Activated CD4-positive, alpha-beta T cell treated with anti-CD3 and anti-CD28 coated beads, Interleukin-2, Interleukin-4, amounts not matched to agents 100 ng/mL and 50 ng/mL, durations not matched to agents 16 hours and 8 hours (primary cell): Measurements from ENCODE around the gene HBP1.
"Not testable (repeated sequence)": the region's sequence is repeated elsewhere in the genome, so short reads cannot be mapped to it uniquely, and the experiment has no call there.

Experiments
- DNase-seq: peaks from one replicate; pipeline ENCODE4 v3.0.0-alpha.2; 2020; ENCODE audit warnings: low spot score

The HBP1 gene

DNA sequence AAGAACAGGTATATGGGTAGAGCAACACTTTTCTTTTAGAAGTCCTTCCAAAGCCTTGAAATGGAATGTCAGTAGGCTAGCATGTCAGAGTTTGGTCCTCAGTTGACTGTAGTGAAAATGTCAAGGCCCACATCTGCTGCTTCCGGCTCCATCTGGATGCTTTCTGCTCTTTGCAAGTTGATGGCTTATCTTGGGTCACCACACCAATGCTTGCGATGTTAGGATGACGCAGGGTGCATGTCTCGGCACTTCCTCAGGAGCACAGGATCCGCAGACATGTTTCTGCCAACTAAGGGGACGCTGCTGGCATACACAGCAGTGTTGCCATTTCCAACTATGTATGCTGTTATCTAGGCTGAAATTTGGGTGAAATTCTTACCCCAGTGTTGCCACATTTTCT is 14.0 kb upstream of the HBP1 start:
- no peak for DNase-seq

DNA sequence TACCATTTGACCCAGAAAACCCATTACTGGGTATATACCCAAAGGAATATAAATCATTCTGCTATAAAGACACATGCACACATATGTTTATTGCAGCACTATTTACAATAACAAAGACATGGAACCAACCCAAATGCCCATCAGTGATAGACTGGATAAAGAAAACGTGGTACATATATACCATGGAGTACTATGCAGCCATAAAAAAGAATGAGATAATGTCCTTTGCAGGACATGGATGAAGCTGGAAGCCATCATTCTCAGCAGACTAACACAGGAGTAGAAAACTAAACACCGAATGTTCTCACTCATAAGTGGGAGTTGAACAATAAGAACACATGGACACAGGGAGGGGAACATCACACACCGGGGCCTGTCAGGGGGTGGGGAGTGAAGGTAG is 13.1 kb upstream of the HBP1 start:
- not testable (repeated sequence) for DNase-seq

DNA sequence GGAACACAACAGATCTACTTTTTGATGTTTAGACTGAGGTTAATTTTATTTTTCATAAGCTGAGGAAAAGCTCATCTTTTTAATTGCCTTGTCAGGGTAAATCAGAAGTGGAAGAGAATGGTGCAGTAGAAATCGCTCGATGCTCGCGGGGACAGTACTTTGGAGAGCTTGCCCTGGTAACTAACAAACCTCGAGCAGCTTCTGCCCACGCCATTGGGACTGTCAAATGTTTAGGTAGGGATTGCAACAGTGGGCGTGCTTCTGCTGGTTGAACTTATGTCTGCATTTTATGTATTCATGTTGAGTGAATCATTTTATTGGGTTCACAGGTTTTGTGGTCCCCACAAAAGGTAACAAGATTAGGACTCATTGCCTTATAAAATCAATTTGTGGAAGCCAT is 11.7 kb upstream of the HBP1 start:
- DNase-seq, result no peak

DNA sequence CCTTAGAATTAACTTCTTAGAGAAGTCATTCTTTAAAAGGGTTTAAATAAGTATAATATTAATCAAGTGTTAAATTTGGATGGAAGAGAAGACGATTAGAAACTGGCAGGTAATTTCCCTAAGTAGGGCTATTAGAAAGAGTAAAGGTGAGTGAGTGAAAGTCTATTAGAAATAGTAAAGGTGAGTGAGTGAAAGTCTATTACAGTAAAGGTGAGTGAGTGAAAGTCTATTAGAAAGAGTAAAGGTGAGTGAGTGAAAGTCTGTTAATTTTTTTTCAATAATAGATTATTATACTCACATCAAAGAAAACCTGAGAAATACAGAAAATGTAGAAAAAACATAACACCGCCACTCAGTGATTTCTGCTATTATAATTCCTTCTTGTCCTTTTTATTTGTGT is 10.8 kb upstream of the HBP1 start:
- no peak for DNase-seq

DNA sequence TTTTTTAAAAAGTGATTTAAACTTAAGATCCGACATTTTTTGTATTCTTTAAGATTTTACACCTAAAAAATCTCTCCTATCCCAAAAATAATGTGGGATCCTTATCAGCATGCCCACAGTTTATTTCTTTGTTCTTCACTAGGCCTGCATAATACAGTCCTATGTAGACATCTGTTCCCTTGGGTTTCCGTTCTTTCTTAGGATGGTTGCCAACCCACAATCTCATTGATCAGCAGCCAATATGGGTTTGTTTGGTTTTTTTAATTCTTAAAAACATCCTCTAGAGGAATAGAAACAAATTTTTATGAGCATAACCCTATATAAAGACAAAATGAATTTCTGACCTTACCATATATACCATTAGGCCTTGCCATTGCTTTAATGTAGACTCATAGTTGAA is 8.4 kb upstream of the HBP1 start:
- DNase-seq, result no peak

DNA sequence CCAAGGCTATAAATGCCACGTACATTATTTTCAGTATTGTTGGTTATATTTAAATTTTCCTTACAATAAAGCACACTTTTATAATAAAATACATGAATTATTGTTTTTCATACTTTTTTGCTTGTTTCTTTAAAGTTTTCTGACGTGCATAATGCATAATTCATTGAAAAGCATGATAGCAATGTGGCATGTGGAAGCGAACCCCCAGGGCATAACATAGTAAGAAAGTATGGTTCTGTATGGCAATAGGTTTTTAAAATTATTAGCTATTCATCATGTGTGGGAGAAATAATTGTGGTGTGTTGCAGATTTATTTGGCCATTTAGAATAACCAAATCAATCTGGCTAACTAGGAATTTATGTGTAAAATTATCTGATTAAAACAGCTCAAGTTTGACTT is 7.4 kb upstream of the HBP1 start:
- no peak for DNase-seq

DNA sequence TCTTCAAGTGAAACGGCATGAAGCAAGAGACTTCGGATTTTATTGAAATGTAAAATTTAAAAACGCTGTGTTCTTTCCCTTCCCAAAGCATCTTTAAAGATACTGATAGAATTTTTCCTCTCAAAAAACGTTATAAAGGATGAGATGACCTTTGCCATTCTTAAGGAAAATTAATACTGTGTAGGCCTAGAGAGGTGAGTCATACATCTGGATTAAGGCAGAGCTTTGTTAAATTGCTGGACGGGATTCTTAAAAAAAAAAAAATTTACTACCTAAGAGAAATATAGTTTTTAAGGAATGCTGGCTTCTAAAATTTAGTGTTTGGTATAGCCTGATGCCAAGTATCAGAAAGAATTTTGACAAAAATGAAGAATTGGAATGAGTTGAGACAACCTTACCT is 6.3 kb upstream of the HBP1 start:
- no peak for DNase-seq

DNA sequence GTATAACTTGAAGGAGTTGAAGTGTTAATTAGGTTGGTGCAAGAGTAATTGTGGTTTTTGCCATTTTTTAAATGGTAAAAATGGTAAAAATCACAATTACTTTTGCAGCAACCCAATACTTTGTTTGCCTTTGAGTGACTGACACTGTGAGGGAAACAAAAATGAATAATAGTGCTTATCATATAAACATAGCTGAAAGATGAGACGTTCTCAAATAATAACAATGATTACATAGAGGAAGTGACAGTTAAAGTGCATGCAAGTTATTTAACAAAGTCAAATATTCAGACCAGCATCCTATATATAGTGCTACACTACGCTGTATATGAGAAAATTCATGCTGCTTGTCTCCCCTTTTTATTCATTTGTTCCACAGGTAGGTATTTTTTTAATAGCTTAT is 4.7 kb upstream of the HBP1 start:
- DNase-seq, result no peak

DNA sequence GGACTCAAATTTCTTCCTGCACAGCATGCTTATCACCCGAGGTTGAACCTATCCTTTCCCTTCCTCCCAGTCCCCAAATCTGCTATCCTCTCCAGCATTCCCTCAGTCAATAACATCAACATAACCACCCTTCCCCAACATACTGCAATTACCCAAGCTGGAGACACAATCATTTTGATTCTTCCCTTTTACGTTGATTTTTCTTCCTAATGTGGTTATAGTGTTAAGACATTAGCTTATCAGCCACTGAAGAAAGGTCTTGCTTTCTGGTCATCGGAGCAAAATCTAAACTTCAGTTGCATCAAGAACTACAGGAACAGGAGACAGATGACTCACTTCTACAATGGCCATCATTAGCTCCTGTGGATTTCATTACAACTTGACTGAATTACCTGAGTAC is 3.5 kb upstream of the HBP1 start:
- DNase-seq, result no peak

DNA sequence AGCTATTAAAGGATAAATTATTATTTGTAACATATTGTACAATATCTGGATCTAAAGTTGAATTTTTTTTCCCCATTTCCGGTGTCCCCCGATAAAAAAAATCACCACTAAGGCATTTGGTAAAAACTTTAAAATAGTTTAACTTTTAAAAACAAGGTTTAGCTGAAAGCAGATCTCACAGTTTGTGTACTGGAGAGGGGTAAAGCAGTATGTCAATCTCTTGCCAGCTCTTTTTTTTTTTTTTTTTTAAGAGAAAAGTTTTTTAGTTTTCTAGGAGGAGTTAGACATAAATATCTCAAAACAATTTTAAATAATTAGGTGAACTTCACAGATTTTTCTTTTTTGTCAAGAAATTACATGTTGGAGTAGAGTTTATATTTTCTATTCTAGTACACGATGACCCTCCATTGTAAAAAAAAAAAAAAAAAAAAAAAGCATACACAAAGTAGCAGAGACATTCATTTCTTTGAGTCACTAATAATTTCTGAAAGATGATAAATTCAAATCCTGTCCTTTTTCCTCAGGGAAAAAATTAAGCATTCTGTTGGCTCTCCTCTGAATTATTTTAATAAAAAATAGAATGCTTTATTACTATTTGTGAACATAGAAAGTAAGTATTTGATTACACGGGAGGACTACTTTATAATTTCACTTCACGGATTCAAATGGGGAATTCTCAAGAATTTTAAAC is 1.9 kb upstream of the HBP1 start:
- DNase-seq, result no peak

DNA sequence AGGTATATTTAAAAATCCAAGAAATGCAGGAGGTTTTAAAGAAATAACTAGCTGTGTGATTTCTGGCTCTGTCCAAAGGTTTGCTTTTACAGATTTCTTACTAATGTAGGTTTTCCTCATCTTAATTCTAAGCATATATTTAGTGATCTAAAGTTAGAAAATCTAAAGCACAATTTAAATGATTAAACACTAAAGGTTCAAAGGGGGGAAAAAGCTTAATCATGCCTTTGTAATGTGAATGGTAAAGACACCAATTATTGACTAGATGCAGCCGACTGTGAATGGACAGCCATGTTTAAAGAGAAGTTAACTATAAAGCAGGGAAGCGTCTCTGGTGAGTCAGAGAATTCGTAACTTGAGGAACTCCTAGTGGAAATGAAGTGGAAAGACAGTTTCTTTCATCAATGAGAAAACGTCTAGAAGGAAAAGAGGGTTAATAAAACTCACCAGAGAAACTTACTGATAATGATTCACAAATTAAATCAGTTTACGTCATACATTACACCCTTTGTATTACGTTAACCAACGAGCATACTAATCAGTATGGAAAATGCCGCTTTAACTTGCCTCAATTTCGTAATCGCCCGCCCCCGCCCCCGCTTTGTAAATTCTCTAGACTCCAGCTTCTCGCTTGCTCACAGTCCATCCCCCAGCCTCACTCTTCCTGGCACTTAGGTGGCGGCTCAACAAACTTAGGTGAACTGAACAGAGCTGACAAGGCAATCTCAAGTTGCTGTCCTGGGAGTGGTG is 1.1 kb upstream of the HBP1 start:
- peak; percentile 35 for DNase-seq

DNA sequence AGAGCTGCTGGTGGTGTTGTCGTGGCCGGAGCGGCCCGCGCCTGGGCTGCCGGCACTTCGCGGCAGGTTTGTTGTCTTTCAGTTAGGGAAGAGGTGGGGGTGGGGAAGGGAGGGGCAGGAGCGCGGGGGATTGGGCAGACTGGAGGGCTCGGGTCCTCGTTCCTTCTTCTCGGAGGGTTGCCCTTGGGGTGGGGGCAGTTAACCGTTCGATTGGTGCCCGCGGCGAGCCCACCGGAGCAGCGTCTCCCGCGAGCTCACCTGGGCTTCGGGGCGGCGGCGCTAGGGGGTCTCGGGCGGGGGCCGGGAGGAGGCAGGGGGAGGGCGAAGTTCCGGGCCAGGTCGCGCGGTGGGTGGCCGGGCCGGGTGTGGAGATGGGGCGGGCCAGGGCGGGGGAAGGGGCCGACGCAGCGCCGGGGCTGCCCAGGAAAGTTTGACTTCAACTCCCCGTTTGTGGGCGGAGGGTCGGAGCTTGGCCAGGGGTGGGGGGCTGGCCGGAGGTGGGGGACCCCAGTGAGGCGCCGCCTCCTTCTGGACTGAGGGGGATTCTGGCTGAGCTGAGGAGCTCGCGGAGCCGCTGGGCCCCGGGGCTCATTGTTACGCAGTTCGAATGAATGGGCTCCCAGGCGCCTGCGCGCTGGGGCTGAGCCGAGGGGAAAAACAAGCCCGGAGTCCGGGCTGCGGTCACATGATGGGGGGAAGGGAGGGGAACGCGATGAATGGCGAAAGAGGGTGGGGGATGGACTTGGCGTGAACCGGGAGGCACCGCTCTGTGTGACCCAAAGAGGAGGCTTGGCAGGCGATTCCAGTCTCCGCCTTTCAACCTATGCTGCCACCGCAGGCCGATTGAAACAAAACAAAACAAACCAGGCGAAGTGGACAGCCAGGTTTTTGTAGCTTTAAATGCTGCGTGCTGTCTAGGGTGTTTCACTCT is 582 bp downstream of the HBP1 start:
- peak; percentile 92 for DNase-seq

DNA sequence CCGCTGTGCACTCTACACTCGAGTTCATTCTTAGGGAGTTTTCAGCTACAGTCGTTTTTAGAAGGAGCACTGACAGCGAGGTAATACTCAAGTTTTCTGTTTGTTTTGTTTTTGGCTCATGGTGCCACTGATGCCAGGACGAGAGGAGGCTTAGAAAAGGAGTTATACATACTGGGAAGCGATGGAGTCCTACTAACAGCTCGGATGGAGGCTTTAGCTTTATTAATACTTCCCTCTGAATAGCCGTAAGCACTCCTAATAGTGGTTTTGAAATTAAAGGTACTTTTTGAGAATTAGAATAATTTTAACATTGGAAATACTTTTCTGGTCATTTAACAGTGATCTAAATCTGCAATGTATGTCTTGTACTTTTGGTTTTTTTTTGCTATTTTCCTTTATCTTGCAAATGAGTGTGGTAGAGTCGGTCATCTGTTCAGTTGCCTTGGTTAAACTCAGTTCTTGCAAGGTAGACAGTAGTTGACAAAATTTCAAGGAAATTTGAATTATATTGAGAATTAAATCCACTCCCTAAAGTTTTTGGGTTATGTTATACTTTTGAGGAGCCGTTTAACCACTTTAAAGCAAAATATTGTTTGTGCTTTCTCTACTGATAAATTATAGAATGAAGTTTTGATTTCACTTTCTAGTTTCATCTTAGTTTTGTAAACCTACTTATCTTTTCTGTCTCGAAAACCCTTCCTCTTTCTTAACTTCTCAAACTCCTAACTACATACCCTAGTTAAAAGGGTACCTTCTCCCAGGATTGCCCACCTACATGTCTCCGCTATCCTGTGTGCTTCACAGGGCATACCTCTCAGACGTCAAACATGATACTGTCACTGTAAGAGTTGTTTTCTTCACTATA is 1.5 kb downstream of the HBP1 start:
- no peak for DNase-seq

DNA sequence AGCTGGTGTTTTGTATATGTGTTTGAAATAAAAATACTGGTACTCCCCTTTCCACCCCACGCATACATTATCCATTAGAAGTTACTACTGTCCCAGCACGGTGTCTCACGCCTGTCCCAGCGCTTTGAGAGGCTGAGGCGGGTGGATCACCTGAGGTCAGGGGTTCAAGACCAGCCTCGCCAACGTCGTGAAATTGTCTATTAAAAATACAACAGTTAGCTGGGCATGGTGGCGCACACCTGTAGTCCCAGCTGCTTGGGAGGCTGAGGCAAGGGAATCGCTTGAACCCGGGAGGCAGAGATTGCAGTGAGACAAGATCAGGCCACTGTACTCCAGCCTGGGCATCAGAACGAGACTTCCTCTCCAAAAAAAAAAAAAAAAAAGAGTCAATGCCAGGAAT is 2.7 kb downstream of the HBP1 start:
- DNase-seq, result no peak

DNA sequence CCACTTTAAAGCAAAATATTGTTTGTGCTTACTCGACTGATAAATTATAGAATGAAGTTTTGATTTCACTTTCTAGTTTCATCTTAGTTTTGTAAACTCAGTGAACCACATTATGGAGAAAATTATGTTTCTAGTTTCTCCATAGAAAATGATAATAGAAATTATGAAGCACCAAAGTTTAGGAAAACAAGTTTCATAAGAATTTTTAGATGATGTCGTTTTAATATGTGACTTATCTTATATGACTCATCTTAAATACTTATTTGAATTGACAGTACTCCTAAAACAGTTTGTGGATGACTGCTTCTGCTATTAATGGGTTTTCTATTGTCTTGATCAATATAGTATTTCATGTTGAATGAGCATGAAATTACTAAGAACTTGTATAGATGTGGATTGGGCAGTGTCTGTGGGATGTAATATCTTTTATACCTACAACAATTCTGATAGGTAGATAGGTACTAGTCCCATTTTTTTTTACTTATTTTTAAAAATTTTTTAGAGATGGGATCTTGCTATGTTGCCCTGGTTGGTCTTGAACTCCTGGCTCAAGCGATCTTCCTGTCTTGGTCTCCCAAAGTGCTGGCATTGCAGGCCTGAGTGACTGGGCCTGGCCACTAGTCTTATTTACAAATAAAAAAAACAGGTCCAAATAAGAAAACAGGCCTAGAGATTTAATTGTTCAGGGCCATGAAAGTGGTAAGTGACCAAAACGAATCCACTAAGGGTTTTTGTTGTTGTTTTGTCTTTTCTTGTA is 3.7 kb downstream of the HBP1 start:
- DNase-seq, result no peak

DNA sequence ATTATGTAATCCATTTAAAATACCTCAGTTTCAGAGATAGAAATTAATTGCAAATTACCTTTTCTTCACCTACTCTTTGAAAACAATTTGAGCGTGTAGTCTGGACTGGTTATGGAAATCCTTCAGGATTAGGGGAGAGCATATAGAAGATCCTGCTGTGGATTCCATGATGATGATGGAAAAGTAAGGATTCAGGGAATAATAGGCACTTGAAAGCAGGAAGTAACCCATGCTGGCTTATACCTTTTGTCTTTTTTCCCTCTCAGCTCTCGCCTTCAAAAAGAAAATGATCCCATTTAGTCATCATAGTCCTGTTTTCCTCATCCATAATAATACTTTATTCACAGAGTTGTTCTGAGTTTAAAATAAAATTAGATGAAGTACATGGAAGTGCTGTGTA is 4.4 kb downstream of the HBP1 start:
- no peak for DNase-seq

DNA sequence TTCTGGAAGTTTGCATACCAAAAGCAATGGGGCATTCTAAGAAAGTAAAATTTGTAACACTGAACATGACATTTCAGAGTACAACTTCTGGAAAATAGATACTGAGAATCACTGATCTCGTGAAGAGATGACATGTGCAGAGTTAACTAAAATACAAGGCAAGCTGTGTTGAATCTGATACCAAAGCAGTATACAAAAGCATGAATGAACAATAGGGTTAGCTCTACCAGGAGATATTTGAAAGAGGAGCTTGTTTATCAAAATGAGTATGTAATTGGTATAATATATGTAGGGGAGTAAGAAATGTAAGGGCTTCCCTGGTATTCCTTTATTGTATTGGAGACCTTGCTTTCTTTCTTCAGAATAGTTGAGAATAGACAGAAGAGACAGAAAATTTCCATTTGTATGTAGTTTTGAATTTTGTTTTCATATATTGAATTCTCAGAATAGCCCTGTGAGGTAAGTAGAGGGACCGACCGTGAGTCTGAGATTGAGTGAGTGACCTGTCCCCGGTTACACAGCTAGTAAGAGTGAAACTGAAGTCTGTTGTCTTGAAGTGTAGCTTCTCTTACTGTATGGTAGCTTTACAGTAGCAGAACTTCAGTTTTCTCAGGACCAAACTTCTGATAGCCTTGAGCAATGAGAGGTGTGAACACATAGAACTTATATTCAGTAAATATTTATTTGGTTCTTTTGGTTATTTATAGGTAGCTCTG is 5.0 kb downstream of the HBP1 start:
- peak; percentile 52 for DNase-seq

DNA sequence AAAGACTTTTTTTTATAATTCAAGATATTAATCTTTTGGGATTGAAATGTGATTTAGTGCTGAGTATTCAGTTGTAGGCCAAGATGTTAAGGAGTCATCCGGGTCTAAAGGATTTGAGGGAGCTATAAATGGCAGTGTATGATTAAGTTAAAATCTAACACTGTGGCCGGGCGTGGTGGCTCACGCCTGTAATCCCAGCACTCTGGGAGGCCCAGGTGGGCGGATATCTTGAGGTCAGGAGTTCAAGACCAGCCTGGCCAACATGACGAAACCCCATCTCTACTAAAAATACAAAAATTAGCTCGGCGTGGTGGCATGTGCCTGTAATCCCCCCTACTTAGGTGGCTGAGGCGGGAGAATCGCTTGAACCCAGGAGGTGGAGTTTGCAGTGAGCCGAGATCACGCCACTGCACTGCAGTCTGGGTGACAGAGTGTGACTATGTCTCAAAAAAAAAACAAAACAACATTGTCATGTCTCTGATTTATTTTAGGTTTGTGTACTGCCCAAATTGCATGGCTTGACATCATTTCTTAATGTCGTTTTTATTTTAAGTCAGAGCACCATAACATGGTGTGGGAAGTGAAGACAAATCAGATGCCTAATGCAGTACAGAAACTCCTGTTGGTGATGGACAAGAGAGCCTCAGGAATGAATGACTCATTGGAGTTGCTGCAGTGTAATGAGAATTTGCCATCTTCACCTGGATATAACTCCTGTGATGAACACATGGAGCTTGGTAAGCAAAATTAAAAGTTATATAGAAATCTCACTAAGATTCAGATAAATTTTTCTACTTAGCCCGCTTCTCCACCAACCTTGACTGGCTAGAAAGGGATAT is 10.7 kb downstream of the HBP1 start:
- no peak for DNase-seq

DNA sequence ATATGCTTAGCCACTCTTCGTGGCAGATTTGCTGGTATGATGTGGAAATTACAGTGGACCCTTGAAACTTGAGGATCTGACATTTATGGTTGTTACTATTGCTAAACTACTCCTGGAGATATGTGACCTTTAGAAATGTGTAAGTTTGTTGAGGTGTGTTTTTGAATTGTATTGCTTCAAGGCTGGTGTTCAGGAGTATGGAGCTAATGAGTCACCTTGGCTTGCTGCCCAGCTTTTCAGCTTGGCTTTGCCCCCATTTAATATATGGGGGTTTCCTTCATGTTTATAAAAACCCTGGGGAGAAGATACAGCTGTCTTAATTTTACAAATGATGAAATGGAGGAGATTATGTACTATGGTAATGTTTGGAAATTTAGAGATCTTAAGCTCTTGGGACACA is 11.6 kb downstream of the HBP1 start:
- DNase-seq, result no peak

DNA sequence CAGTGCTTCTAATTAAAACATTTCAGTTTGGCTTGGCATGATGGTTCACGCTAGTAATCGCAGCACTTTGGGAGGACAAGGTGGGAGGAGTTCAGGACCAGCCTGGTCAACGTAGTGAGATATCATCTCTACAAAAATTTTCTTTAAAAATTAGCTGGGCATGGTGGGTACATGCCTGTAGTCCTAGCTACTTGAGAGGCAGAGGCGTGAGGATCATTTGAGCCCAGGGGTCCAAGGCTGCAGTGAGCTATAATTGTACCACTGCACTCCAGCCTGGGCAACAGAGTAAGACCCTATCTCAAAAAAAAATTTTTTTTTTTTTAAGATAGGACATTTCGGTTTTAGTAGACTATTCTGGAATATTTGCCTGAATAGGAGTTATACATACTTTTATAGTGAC is 12.4 kb downstream of the HBP1 start:
- DNase-seq, result no peak
